Neural cell (in vitro differentiated cells): ENCODE results near the gene ROBO1. TPM values are rescaled to one million over a fixed set of nuclear protein-coding genes. Genes with fewer than 3 reads are reported as not detected.

Source experiments
- H2AFZ ChIP-seq: fragments of 200-600, 300-800 bp; sonication (generic), shearing (Covaris generic); 2 replicates; pipeline ENCODE4 v1.6.0; 2014; ENCODE audit warnings: low read depth, mild to moderate bottlenecking, antibody characterized with exemption, low read length, moderate library complexity
- H3F3A ChIP-seq: fragments of 200-600 bp; shearing (Covaris generic); 2 replicates; pipeline ENCODE4 v1.6.1; 2016; ENCODE audit warnings: mild to moderate bottlenecking, moderate library complexity, mixed read lengths, antibody characterized with exemption, low read length; ENCODE audit not compliant: insufficient read depth, poor library complexity, severe bottlenecking
- H3K27ac ChIP-seq: fragments of 200-600, 300-800 bp; sonication (generic), shearing (Covaris generic); 2 replicates; pipeline ENCODE4 v1.5.1; 2014; ENCODE audit warnings: mild to moderate bottlenecking, low read length, moderate library complexity
- H3K27me3 ChIP-seq: fragments of 300-800, 200-600 bp; sonication (generic), shearing (Covaris generic); 2 replicates; pipeline ENCODE4 v1.6.0; 2014; ENCODE audit warnings: mild to moderate bottlenecking, low read depth, low read length, moderate library complexity; ENCODE audit not compliant: insufficient read depth
- H3K36me3 ChIP-seq: fragments of 300-800, 200-600 bp; sonication (generic), shearing (Covaris generic); 2 replicates; pipeline ENCODE4 v1.5.1; 2014; ENCODE audit warnings: mild to moderate bottlenecking, antibody characterized with exemption, low read length, moderate library complexity; ENCODE audit not compliant: insufficient read depth
- H3K4me2 ChIP-seq: fragments of 300-800, 200-600 bp; sonication (generic), shearing (Covaris generic); 2 replicates; pipeline ENCODE4 v1.6.0; 2014; ENCODE audit warnings: mild to moderate bottlenecking, low read length
- H3K4me3 ChIP-seq: fragments of 300-800, 200-600 bp; sonication (generic), shearing (Covaris generic); 2 replicates; pipeline ENCODE4 v1.5.1; 2014; ENCODE audit warnings: mild to moderate bottlenecking, low read length, moderate library complexity
- H3K79me2 ChIP-seq: fragments of 200-600 bp; shearing (Covaris generic); replicated peaks from 2 replicates; pipeline ENCODE4 v1.6.0; 2014; ENCODE audit warnings: mild to moderate bottlenecking, low read length, moderate library complexity; ENCODE audit not compliant: insufficient read depth
- H3K9ac ChIP-seq: fragments of 300-800, 200-600 bp; sonication (generic), shearing (Covaris generic); 2 replicates; pipeline ENCODE4 v1.6.1; 2016; ENCODE audit warnings: mild to moderate bottlenecking, low read length, mixed read lengths
- H3K9me2 ChIP-seq: fragments of 200-600 bp; shearing (Covaris generic); 2 replicates; pipeline ENCODE4 v1.6.1; 2016; ENCODE audit warnings: mild to moderate bottlenecking, low read length, mixed read lengths; ENCODE audit not compliant: insufficient read depth
- H3K9me3 ChIP-seq: fragments of 200-600, 300-800 bp; sonication (generic), shearing (Covaris generic); 2 replicates; pipeline ENCODE4 v1.6.1; 2016; ENCODE audit warnings: mild to moderate bottlenecking, mixed run types, low read length, moderate library complexity, mixed read lengths
- H4K20me1 ChIP-seq: fragments of 200-600 bp; shearing (Covaris generic); 2 replicates; pipeline ENCODE4 v1.6.1; 2016; ENCODE audit warnings: mild to moderate bottlenecking, mixed run types; ENCODE audit not compliant: insufficient read depth
- EP300 ChIP-seq: fragments of 450-650 bp; conservative IDR thresholded peaks from 2 replicates; pipeline ENCODE4 v1.6.1; 2014; ENCODE audit warnings: antibody characterized with exemption, mild to moderate bottlenecking, moderate library complexity; ENCODE audit not compliant: poor library complexity, severe bottlenecking
- EZH2 ChIP-seq: fragments of 200-600, 300-800 bp; shearing (Covaris generic), sonication (generic); IDR thresholded peaks from 2 replicates; pipeline ENCODE4 v1.6.1; 2014; ENCODE audit warnings: antibody characterized with exemption, low read length, borderline replicate concordance, mild to moderate bottlenecking; ENCODE audit not compliant: insufficient read depth, poor library complexity, severe bottlenecking
- MXI1 ChIP-seq: fragments of 450-650 bp; conservative IDR thresholded peaks from 2 replicates; pipeline ENCODE4 v1.6.1; 2014; ENCODE audit warnings: antibody characterized with exemption, mild to moderate bottlenecking; ENCODE audit not compliant: poor library complexity, severe bottlenecking
- POLR2AphosphoS5 ChIP-seq: IDR thresholded peaks from 2 replicates; pipeline ENCODE4 v1.6.1; 2012
- RAD21 ChIP-seq: fragments of 450-650 bp; conservative IDR thresholded peaks from 2 replicates; pipeline ENCODE4 v1.6.1; 2014; ENCODE audit warnings: antibody characterized with exemption, mild to moderate bottlenecking, moderate library complexity
- SMC3 ChIP-seq: fragments of 450-650 bp; conservative IDR thresholded peaks from 2 replicates; pipeline ENCODE4 v1.6.1; 2014; ENCODE audit warnings: antibody characterized with exemption, mild to moderate bottlenecking, moderate library complexity; ENCODE audit not compliant: poor library complexity
- TAF1 ChIP-seq: IDR thresholded peaks from 2 replicates; pipeline ENCODE4 v1.6.1; 2012; ENCODE audit warnings: low read depth
- polyA plus RNA-seq: library from polyadenylated mRNA; depleted of rRNA; stranded (reverse); fragments of >200 nt; gene quantifications from 2 replicates; pipeline ENCODE4 v1.2.3, GENCODE V29; 2014
- TF ChIP-seq, protein P1 (sequence below): fragments of 450-650 bp; IDR thresholded peaks from 2 replicates; pipeline ENCODE4 v1.5.1; 2014; ENCODE audit warnings: antibody characterized with exemption, mild to moderate bottlenecking, moderate library complexity; ENCODE audit not compliant: poor library complexity, severe bottlenecking
- TF ChIP-seq, protein P2 (sequence below): IDR thresholded peaks from 2 replicates; pipeline ENCODE4 v1.6.1; 2012; ENCODE audit warnings: borderline replicate concordance

ROBO1 gene
- polyA plus RNA-seq, 1 donor from 2014 or later: 183 TPM

DNA sequence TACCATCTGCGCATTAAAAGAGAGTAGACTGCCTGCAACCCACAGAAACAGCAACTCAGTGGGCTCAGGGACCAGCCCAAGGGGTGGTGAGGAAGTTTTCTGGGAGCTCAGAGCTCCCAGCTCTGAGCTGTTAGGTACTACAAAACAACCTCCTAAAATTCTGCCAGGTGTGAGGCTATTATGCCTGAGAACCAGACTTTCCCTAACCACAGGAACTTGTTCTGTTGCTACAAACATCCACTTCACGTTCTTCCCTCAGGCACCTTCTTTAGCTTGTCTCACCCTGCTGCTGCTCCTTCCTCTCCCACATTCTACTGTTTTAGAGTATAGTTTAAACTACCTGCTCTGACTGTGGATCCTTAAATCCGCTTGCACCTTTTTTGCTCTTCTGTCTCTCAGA lies 399.4 kb downstream of the ROBO1 start:
- Histone ChIP-seq H3K9me3 (peaks cover 5% of the 10 kb centered on the region), H3K4me2 (no peak overlapping the region), H3K27ac (no peak overlapping the region), H3K4me3 (no peak overlapping the region), H3K36me3 (no peaks in the 10 kb centered on the region), H3K9me2 (no peaks in the 10 kb centered on the region), H3K9ac (no peak overlapping the region), H3K79me2 (no peaks in the 10 kb centered on the region), H2AFZ (no peak overlapping the region), H4K20me1 (no peaks in the 10 kb centered on the region), H3F3A (no peaks in the 10 kb centered on the region), H3K27me3 (no peaks in the 10 kb centered on the region)
- no peak for TF ChIP-seq TAF1
- TF ChIP-seq EZH2: no peak
- TF ChIP-seq EP300: no peak
- TF ChIP-seq RAD21: no peak
- TF ChIP-seq, protein P1, sequence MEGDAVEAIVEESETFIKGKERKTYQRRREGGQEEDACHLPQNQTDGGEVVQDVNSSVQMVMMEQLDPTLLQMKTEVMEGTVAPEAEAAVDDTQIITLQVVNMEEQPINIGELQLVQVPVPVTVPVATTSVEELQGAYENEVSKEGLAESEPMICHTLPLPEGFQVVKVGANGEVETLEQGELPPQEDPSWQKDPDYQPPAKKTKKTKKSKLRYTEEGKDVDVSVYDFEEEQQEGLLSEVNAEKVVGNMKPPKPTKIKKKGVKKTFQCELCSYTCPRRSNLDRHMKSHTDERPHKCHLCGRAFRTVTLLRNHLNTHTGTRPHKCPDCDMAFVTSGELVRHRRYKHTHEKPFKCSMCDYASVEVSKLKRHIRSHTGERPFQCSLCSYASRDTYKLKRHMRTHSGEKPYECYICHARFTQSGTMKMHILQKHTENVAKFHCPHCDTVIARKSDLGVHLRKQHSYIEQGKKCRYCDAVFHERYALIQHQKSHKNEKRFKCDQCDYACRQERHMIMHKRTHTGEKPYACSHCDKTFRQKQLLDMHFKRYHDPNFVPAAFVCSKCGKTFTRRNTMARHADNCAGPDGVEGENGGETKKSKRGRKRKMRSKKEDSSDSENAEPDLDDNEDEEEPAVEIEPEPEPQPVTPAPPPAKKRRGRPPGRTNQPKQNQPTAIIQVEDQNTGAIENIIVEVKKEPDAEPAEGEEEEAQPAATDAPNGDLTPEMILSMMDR: no peak
- TF ChIP-seq, protein P2, sequence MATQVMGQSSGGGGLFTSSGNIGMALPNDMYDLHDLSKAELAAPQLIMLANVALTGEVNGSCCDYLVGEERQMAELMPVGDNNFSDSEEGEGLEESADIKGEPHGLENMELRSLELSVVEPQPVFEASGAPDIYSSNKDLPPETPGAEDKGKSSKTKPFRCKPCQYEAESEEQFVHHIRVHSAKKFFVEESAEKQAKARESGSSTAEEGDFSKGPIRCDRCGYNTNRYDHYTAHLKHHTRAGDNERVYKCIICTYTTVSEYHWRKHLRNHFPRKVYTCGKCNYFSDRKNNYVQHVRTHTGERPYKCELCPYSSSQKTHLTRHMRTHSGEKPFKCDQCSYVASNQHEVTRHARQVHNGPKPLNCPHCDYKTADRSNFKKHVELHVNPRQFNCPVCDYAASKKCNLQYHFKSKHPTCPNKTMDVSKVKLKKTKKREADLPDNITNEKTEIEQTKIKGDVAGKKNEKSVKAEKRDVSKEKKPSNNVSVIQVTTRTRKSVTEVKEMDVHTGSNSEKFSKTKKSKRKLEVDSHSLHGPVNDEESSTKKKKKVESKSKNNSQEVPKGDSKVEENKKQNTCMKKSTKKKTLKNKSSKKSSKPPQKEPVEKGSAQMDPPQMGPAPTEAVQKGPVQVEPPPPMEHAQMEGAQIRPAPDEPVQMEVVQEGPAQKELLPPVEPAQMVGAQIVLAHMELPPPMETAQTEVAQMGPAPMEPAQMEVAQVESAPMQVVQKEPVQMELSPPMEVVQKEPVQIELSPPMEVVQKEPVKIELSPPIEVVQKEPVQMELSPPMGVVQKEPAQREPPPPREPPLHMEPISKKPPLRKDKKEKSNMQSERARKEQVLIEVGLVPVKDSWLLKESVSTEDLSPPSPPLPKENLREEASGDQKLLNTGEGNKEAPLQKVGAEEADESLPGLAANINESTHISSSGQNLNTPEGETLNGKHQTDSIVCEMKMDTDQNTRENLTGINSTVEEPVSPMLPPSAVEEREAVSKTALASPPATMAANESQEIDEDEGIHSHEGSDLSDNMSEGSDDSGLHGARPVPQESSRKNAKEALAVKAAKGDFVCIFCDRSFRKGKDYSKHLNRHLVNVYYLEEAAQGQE: no peak
- no peak for TF ChIP-seq SMC3
- TF ChIP-seq POLR2AphosphoS5: no peak
- no peak for TF ChIP-seq MXI1

DNA sequence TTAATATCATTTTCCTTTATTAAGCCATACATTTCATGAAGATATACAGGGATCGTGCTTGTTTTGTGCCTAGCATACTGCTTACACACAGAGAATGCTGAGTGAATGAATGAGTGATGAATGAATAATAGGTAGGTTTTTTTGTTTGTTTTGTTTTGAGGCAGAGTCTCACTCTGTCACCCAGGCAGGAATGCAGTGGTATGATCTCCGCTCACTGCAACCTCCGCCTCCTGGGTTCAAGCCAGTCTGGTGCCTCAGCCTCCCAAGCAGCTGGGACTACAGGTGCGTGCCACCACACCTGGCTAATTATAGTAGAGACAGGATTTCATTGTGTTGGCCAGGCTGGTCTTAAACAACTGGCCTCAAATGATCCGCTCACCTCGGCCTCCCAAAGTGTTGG lies 400.0 kb downstream of the ROBO1 start:
- H3K4me3 ChIP-seq: no peak overlapping the region
- no peak overlapping the region for H3K27ac ChIP-seq
- peaks cover 5% of the 10 kb centered on the region for H3K9me3 ChIP-seq
- H3K9me2 ChIP-seq: no peaks in the 10 kb centered on the region
- H3K4me2 ChIP-seq: no peak overlapping the region
- H3F3A ChIP-seq: no peaks in the 10 kb centered on the region
- no peaks in the 10 kb centered on the region for H3K36me3 ChIP-seq
- H3K79me2 ChIP-seq: no peaks in the 10 kb centered on the region
- TF ChIP-seq SMC3 (no peak), MXI1 (no peak), EP300 (no peak), TAF1 (no peak), RAD21 (no peak)
- TF ChIP-seq, protein P1: no peak
- TF ChIP-seq, protein P2: no peak
- no peaks in the 10 kb centered on the region for H4K20me1 ChIP-seq
- no peak overlapping the region for H3K9ac ChIP-seq
- no peak overlapping the region for H2AFZ ChIP-seq
- H3K27me3 ChIP-seq: no peaks in the 10 kb centered on the region
